ENCODE data around the gene MPDZ. TPM values are rescaled to one million over a fixed set of nuclear protein-coding genes. Genes with fewer than 3 reads are reported as not detected.

Gene MPDZ
- total RNA-seq, 1 experiment from 2014 or later = 15.3 TPM

- no peaks in the 10 kb centered on the region for H3K79me2 ChIP-seq (ENCODE audit: low read depth)
- H3F3A ChIP-seq (ENCODE audit: insufficient read depth, low read depth) = no peaks in the 10 kb centered on the region
- intact Hi-C loops (cut with micrococcal nuclease; ENCODE audit: unreplicated experiment) = no loop called here
- BruUV-seq (replicated peaks) = no TSS peak
- no peaks in the 10 kb centered on the region for H3K27me3 ChIP-seq (ENCODE audit: insufficient read depth, low read depth)
- H3K4me2 ChIP-seq = no peak overlapping the region
- no peak overlapping the region for H2AFZ ChIP-seq
- no peaks in the 10 kb centered on the region for H4K20me1 ChIP-seq (ENCODE audit: insufficient read depth)
- ChIA-PET POLR2A (ENCODE audit: unreplicated experiment) (no interaction called here), CTCF (no interaction called here)
- no peak overlapping the region for H3K27ac ChIP-seq
- TF ChIP-seq EZH2 (IDR thresholded peaks at IDR 0.05; ENCODE audit: low read depth) (no peak), CTCF (conservative IDR thresholded peaks at IDR 0.05) (no peak)
- H3K4me1 ChIP-seq (replicated peaks; ENCODE audit: insufficient read depth) = no peaks in the 10 kb centered on the region
- H3K9me2 ChIP-seq (ENCODE audit: insufficient read depth) = no peaks in the 10 kb centered on the region
- H3K9me3 ChIP-seq (ENCODE audit: insufficient read depth, low read depth) = no peaks in the 10 kb centered on the region
- no peak for DNase-seq
- H3K4me3 ChIP-seq = no peak overlapping the region
- H3K36me3 ChIP-seq (ENCODE audit: low read depth) = no peaks in the 10 kb centered on the region
Measured at GRCh38 chr9:13163946-13164345, 115.5 kb downstream of the MPDZ start.

GRCh38 chr9:13163287-13163686 is 116.2 kb downstream of the MPDZ start:
- Histone ChIP-seq H3K4me3 (no peak overlapping the region), H3K9me2 (ENCODE audit: insufficient read depth) (no peaks in the 10 kb centered on the region), H3K36me3 (ENCODE audit: low read depth) (no peaks in the 10 kb centered on the region), H3K27ac (no peak overlapping the region), H3K27me3 (ENCODE audit: insufficient read depth, low read depth) (no peaks in the 10 kb centered on the region), H4K20me1 (ENCODE audit: insufficient read depth) (no peaks in the 10 kb centered on the region), H3K9me3 (ENCODE audit: insufficient read depth, low read depth) (no peaks in the 10 kb centered on the region), H3F3A (ENCODE audit: insufficient read depth, low read depth) (no peaks in the 10 kb centered on the region), H3K4me1 (replicated peaks; ENCODE audit: insufficient read depth) (no peaks in the 10 kb centered on the region), H2AFZ (no peak overlapping the region), H3K79me2 (ENCODE audit: low read depth) (no peaks in the 10 kb centered on the region), H3K4me2 (no peak overlapping the region)
- ChIA-PET CTCF (no interaction called here), POLR2A (ENCODE audit: unreplicated experiment) (no interaction called here)
- no TSS peak for BruUV-seq (replicated peaks)
- DNase-seq = no peak
- TF ChIP-seq CTCF (conservative IDR thresholded peaks at IDR 0.05) (no peak), EZH2 (IDR thresholded peaks at IDR 0.05; ENCODE audit: low read depth) (no peak)
- intact Hi-C loops (cut with micrococcal nuclease; ENCODE audit: unreplicated experiment) = no loop called here

- Histone ChIP-seq H3K4me2 (no peak overlapping the region), H3K9me3 (ENCODE audit: insufficient read depth, low read depth) (no peaks in the 10 kb centered on the region), H3F3A (ENCODE audit: insufficient read depth, low read depth) (no peaks in the 10 kb centered on the region), H3K4me3 (no peak overlapping the region), H3K27ac (no peak overlapping the region), H3K27me3 (ENCODE audit: insufficient read depth, low read depth) (no peaks in the 10 kb centered on the region), H3K79me2 (ENCODE audit: low read depth) (no peaks in the 10 kb centered on the region), H3K9me2 (ENCODE audit: insufficient read depth) (no peaks in the 10 kb centered on the region), H2AFZ (no peak overlapping the region), H3K36me3 (ENCODE audit: low read depth) (no peaks in the 10 kb centered on the region), H4K20me1 (ENCODE audit: insufficient read depth) (no peaks in the 10 kb centered on the region), H3K4me1 (replicated peaks; ENCODE audit: insufficient read depth) (no peaks in the 10 kb centered on the region)
- BruUV-seq (replicated peaks) = no TSS peak
- CTCF ChIA-PET = interaction anchor here (0.6 kb wide), 1 partner anchor 1896 kb away, joined by 6 read pairs; no protein-coding TSS in a partner anchor
- POLR2A ChIA-PET (ENCODE audit: unreplicated experiment) = no interaction called here
- intact Hi-C loops (cut with micrococcal nuclease; ENCODE audit: unreplicated experiment) = no loop called here
- TF ChIP-seq EZH2 (IDR thresholded peaks at IDR 0.05; ENCODE audit: low read depth) (no peak), CTCF (conservative IDR thresholded peaks at IDR 0.05) (no peak)
- no peak for DNase-seq
Measured at GRCh38 chr9:13160051-13160450, 119.4 kb downstream of the MPDZ start.
